HPDE6-E6E7 (cell line): ENCODE measurements around the gene HCRTR1.
"Not testable (repeated sequence)": the region's sequence is repeated elsewhere in the genome, so short reads cannot be mapped to it uniquely, and the experiment has no call there.

Experiments
- DNase-seq: peaks from one replicate; pipeline ENCODE4 v3.0.0; 2011; ENCODE audit warnings: missing footprints; ENCODE audit errors: extremely low spot score

HCRTR1 gene

DNA sequence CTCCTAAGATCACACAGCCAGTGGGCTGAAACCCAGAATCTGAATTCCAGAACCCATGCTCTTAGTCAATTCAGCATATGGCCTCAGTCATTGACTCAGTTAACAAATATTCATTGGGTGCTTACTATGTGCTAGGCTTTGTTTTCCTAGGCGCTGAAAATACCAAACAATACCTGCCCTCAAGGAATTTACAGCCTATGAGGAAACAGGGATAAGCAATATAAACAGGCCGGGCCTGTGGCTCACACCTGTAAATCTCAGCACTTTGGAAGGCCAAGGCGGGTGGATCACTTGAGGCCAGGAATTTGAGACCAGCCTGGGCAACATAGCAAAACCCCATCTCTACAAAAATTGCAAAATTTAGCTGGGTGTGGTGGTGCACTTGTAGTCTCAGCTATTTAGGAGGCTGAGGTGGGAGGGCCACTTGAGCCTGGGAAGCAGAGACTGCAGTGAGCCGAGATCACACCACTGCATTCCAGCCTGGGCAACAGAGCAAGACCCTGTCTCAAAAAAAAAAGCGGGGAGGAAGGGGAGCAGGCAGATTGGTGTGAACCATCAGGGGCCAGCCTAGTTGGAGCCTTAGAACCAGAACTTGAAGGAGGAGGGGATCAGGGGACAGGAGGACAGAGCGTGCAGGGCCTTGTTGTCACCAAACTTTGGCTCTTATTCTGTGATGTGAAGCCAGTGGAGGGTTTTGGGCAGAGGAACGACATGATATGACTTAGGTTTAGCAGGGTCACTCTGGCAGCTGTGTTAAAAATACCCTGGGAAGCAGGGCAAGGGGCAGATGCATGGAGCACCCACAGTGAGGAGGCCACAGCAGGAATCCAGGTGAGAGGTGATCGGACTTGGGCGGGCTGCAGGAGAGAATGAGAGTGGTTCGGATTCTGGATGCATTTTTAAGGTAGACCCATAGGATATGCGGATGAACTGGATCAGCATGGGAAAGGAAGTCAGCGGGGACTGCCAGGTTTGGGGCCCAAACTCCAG is 35.4 kb upstream of the HCRTR1 start:
- DNase-seq: no peak

- no peak for DNase-seq
Observed at GRCh38 chr1:31583082-31583994, 34.2 kb upstream of the HCRTR1 start.

DNA sequence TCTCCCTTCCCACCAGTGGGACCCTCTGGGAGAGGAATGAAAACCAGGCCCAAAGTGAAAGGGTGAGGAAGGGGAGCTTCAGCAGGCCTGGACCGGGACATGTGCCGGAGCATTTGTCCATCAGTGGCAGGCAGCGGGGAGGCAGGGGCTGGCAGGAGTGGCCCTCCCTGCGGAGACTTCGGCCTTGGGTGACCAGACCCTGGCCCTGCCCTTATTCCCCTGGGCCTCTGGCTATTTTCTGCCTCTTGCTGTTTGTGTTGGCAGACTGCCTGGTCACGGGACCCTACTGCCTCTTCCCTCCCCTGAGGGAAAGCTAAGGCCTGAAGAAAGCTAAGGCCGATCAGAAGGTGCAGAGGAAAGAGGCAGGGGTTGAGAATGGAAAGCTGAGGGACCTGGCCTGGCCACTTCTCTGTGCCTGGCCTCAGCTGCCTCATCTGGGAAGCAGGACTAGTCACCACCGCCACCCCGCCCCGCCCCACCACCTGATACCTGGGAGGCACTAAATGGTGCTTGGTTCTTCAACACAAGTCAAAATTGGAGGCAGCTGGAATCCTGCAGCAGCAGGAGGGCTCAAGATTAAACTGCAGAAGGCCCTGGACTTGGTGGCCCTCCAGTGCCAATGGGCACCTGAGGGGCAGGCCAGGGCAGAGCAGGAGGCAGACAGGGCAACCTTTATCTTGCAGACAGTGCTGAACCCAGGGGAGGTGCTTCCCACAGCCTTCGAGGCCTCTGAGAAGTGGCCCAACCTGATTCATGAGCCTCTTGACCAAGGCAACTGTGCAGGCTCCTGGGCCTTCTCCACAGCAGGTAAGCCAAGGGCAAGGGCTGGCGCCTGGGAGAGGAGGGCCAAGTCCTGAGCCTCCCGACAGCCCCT is 33.3 kb upstream of the HCRTR1 start:
- no peak for DNase-seq

GRCh38 chr1:31584869-31585735 is 32.4 kb upstream of the HCRTR1 start:
- DNase-seq: no peak

DNA sequence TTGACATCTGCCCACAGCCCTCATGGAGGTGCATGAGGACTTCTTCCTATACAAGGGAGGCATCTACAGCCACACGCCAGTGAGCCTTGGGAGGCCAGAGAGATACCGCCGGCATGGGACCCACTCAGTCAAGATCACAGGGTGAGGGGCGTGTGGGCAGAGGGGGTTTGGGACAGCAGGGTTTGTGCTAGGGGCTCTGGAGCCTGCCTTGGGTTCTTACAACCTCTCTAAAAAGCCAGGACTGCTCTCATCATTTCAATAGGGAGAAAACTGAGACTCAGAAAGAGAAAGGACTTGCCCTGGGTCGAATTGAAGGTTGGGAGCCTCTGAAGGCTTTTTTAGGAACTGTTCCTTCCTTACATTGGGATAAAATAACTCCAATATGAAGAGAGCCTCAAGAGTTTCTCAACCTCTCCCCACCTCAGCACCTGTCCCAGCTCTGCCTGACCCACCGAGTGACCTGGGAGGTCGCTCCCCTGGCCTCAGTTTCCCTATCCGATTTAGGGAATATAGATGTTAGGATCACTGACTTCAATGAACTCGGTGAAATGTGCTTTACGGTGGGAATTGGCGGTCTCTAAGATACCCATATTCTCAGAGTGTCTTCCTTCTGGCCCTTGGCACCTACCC is 31.6 kb upstream of the HCRTR1 start:
- no peak for DNase-seq

- no peak for DNase-seq
Observed at GRCh38 chr1:31586376-31587327, 30.8 kb upstream of the HCRTR1 start.

- not testable (repeated sequence) for DNase-seq
Observed at GRCh38 chr1:31587328-31587699, 30.2 kb upstream of the HCRTR1 start.

DNA sequence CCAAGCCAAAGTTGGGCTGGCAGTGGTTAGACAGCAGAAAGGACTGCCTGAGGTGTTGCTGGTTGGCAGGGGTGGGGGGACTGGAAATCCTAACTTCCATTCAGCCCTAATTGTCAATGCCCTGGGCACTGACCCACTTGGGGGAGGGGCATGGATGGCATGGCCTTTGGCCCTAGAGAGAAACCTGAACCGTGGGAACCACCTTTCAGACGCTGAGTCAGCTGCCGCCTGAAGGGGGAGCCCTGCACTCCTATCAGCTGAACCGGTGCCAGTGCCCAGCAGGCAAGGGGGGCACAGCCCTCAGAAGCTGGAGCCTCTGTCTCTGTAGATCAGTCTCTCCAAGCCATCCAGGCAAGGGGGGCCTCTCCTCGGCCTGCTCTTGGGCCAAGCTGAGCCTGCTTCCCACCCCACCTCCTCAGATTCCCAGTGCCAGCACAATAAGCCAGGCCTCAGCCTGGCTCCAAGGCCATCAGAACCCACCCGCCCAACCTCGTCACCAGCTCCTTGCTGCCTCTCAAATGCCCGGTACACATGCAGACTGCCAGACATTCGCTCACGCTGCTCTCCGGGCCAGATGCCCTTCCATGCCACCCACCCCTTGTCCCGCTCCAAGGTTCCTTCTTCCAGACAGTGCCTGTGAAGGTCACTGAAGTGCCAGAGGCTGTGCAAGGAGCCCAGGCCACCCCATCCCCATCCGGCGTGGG is 29.6 kb upstream of the HCRTR1 start:
- DNase-seq: no peak

DNA sequence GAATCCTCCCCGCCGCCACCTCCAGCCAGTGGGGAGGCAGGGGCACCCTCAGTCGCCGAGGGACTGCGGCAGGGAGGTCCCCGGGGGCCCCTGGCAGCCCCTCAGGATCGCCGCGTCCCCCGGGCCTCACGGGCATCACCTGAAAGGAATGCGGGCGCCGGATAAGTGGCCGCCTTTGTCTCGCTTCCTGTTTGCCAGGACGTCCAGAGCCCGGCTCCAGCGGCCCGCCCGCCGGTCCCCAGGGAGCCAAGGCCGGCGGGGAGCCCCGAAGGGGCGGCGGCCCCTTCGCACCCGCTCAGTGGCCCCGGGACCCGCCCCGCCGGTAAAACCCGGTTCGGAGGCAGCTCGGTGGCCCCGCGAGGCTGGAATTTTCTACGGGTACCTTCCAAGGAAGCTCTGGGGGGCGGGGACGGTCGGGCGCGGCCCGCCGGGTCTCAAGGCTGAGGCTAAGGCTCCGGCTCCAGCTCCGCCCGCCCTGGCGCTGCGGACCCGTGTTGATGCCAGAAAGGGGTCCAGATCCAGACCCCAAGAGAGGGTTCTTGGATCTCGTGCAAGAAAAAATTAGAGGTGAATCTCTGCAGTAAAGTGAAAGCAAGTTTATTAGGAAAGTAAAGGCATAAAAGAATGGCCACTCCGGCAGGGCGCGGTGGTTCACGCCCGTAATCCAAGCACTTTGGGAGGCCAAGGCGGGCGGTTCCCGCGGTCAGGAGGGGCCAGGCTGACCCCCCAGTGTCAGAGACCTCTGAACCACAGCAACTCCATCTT is 28.6 kb upstream of the HCRTR1 start:
- DNase-seq: no peak

- no peak for DNase-seq
Observed at GRCh38 chr1:31591425-31592093, 25.9 kb upstream of the HCRTR1 start.

DNA sequence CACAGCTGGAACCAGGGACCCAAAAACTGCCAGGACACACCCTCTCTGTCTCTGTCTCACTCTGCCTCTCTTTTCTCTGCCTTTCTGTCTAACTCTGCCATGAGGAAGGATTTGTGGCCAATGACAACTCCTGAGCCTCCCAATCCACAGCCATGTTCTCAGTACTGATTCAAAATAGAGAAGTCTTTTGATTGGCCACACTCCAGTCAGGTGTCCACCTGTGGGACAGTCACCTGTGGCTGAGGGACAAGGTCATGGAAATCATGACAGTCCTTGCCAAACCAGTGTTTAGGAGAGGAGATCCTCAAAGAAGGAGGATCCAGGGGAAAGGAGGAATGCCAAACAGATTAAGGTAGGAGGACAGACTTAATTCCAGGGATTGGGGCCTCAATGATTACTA is 25.4 kb upstream of the HCRTR1 start:
- no peak for DNase-seq

DNA sequence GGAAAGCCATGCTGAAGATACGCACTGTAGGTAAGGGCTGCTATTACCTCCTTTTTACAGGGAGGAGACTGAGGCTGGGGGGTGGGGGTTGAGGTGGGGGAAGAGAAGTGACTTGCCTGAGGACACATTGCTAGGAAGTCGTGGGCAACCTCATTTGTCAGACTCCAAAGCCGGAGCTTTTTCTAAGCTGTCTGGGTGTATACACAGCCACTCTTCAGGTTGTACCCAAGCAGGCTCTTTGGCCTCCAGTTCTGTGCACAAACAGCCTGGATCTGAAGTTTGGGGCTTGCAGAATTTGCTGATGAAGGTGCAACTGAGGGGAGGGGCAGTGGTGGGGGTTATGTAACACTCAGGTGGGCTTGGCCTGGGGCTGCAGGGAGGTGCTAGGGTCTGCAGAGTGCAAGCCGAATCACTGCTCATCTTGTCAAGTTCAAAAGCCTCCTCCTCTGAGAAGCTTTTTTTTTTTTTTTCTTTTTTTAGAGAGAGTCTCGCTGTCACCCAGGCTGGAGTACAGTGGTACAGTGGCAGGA is 24.3 kb upstream of the HCRTR1 start:
- DNase-seq: no peak

DNA sequence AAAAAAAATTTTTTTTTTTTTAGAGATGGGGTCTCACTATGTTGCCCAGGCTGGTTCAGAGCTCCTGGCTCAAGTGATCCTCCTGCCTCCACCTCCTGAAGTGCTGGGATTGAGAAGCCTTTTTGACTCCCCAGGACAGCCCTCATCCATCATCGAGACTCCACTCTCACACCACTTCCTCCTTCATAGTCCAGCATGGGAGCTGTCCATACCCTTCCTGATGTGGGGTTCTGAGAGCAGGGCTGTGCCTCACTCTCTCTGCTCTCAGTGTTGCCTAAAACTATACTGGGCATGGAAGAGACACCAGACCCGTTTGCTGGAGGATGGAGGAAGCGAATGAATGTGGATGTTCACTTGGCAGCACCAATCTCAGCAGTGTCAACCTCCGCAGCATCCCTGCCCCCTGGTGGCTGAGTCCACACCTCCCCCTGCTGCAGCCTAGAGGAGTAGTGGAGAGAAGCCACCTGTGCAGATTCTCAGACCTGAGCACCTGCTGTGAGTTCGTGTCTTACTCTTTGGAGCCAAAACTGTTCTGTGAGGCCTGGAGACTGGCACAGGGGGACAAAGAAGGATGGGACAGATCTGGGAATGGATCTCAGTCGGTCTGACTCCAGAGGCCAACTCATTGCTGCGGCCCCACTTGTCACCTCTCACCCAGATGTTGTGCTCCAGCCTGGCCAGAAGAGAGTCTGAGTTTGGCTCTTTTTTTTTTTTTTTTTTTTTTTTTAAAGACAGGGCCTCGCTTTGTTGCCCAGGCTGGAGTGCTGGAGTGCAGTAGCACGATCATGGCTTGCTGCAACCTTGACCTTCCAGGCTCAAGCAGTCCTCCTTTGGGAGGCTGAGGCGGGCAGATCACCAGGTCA is 23.5 kb upstream of the HCRTR1 start:
- peak; percentile 86 for DNase-seq

DNA sequence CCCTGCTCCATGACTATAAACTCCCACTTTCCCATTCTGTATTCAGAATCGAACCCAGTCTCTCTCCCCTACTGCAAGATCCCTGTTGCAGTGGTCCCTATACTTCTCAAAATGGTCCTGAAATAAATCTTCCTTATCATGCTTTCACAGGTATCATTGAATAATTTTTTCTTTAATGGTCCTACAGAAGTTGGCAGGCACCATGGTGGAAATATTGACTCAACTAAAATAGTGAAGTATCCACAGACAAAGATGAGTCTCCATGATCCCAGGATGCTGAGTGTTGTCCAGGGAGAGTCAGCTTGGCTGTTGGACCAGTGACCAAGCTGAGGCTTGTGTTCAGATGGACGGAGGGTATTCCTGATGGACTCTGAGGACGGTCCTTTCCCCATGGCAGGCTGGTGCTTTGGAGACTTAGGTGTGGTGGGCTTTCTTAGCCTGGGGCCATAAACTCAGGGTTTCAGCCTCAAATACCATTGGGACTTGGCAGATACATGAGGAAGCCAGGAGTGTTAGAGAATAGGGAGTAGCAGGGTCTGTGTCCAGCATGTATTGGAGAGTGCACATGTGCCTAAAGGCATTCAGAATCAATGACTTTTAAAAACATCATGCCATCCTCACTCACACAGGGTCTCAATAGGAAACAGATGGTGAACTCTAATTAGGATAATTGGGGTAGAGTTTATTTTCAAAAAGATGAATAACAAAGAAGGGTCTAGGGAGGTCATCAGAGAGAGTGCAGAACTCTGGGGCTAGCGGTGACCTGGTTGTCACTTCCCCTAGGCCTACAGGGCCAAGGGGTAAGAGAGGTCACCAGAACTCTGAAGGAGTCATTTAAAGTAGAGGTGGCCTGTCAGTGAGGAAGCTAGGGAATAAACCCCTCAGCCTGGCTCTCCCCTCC is 21.4 kb upstream of the HCRTR1 start:
- no peak for DNase-seq

DNA sequence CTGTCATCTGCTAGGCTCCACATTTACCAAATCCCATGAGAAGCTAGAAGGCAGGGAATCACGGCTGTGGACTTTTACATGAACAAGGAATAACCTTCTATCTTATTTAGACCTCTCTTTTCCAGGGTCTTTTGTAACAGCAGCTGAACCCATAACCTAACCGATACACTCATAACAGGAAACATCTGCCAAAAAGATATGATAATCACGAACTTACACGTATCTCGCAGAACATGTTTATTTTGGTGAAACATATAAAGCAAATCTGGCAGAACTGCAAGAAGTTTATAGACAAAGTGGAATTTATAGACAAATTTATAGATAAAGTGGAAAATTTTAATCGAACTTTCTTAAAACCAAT is 20.8 kb upstream of the HCRTR1 start:
- no peak for DNase-seq
